Caki2 (cell line): ENCODE results near the gene ATXN2. TPM values are rescaled to one million over a fixed set of nuclear protein-coding genes. Genes with fewer than 3 reads are reported as not detected.
"Not testable (repeated sequence)": the region's sequence is repeated elsewhere in the genome, so short reads cannot be mapped to it uniquely, and the experiment has no call there.

ENCODE experiments used
- DNase-seq: peaks from one replicate; pipeline ENCODE4 v3.0.0-alpha.2; 2015; ENCODE audit warnings: low read depth
- in situ Hi-C: cut with HindIII; loops from 2 replicates; pipeline ENCODE4 v1.10.0; 2016; ENCODE audit warnings: low sequenced_read_pairs, low pct_unique_long_range_greater_than_20kb, mixed read lengths
- total RNA-seq: library from RNA; depleted of rRNA; stranded (reverse); fragments of >200 nt; shearing (Covaris generic); gene quantifications from 2 replicates; pipeline ENCODE4 v1.2.3, GENCODE V29; 2014; ENCODE audit warnings: low replicate concordance; rRNA removed

Gene ATXN2
- total RNA-seq, 1 experiment from 2014 or later: 7.5 TPM

DNA sequence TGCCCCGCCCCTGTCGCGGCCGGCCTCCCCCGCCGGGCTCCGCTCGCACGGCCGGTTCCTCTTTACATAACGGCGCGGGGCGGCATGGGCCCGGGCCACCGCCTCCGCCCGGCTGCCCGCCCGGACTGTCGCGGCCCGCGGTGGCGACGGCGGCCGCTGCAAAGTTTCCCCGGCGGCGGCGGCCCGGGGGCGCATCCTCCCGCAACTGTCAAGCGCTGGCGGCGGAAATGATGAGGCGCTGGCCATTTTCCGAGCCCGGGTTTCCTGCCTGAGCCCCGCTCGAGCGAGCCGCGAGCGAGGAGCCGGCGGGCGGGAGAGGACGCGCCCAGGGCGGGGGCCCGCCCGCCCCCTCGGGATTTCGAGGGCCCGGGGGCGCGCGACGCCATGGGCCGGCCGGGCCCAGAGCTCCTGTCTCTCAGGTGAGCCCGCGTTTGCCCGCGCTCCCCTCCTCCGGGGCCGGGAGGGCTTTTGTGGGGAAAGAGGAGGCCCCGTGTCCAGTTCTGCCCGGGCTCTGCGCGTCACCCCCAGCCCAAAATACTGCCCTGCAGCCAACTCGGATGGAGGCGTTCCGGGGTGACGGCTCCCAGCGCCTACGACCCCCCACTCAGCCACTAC is 193.1 kb downstream of the ATXN2 start, which contains the start of gene SH2B3:
SH2B3 (plus strand) TSS at position 65 of the 615 bp plus-strand sequence. CDS start 12,223 bp downstream, outside the sequence.
- in situ Hi-C loops: no loop called here
- DNase-seq: no peak

DNA sequence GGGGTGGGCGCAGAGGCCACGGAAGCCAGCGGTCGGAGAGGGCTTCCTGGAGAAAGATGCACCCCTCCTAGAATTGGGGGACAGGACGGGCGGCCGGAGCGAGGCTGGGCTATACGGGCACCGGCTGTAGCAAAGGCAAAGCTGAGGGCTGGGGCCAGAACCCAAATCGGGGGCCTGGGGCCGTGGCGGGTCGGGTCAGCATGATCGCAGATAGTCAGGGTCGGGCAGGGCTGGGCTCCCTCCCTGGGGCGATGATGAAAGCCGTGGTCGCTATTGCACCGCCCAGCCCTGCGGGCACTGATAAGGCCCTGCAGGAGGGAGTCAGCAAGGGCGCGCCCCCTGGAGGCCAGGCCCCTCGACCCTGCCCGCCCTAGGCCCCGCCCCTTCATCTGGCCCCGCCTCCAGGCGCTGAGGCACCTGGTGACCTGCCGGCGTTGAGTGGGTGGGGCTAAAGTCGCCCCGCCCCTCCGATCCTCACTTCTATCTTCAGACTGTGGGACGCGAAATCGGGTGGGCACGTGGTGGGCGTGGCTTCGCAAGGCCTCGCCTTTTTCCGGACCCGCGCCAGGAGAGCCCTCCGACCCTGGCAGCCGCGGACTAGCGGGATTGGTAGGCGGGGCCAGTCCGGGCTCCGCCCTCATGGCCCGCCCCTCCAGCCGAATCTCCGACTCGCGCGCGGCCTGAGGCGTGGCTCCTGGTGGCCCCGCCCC is 193.8 kb downstream of the ATXN2 start:
- peak; percentile 96 for DNase-seq

DNA sequence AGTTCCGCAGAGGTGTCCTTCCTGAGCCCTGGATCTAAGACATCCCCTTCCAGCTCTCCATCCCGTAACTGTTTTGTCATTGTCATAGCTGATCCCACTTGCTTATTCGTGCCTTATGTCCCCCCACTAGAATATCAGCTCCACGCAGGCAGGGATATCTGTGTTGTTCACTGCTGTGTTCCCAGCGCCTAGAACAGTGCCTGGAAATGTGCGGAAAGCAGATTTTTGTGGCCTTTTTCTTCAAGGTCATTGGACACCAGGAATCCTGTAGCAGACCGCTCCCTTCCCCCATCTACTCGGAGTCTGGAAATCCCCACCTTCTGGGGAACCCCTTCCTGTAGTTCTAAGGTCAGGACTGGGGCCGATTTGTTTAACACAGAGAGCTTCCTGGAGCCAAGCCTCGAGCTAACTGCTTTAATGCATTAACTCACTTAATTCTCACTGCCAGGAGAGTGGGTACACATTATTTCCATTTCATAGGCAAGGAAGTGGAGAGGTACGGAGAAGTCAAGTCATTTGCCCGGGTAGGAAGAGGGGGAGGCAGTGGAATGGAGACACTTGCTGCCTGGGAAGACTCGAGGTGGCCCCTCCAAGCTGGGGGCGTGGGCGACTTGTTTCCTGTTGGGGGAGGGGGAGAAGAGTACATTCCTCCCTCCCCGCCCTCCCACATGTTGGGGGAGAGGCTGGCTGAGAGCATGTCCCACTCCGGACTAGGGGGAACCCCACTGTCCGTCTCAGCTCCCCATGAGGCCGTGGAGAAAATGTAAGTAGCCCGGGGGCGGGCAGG is 194.6 kb downstream of the ATXN2 start:
- DNase-seq: peak; percentile 72
- in situ Hi-C loops: no loop called here

More for the DNA sequence above, 193.8 kb downstream of the ATXN2 start:
- in situ Hi-C loops: no loop called here

DNA sequence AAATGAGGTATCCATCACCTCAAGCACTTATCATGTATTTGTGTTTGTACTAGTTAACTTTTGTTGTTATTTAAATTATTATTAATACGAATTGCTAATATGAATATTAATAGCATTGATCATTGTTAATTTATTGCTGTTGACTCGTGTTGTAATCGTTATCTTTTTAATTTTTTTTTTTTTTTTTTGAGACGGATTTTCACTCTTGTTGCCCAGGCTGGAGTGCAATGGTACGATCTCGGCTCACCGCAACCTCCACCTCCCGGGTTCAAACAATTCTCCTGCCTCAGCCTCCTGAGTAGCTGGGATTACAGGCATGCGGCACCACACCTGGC is 196.7 kb downstream of the ATXN2 start:
- in situ Hi-C loops, DNase-seq: not testable (repeated sequence)

Other genes starting within 250 kb of the ATXN2 start
- 7.3 and 33.3 TPM in 2 replicates for gene PHETA1, start 230.2 kb downstream of the ATXN2 start, total RNA-seq
- gene SH2B3, start 193.4 kb downstream of the ATXN2 start, total RNA-seq: 7.7 and 11.1 TPM in 2 replicates
- 7.1 TPM in 2 replicates for gene BRAP, start 86.6 kb upstream of the ATXN2 start, total RNA-seq
- 9.8 and 14.7 TPM in 2 replicates for gene ACAD10, start 86.7 kb upstream of the ATXN2 start, total RNA-seq
- gene ALDH2, start 167.6 kb upstream of the ATXN2 start, total RNA-seq: 176 and 178 TPM in 2 replicates
- 19.1 and 50.8 TPM in 2 replicates for gene MAPKAPK5, start 242.9 kb upstream of the ATXN2 start, total RNA-seq